Transverse colon (tissue), 4 donors: ENCODE results near the gene MFSD6L.

Experiments
- CTCF ChIP-seq, 5 experiments: fragments of 200-600 bp in 3 of 5; fragments of 450-650 bp in 2 of 5; sonication (generic) in 3 of 5; IDR thresholded peaks; 1 replicate in 2 of 5; 2 replicates in 3 of 5; pipeline ENCODE4 v1.5.1; 2016 to 2017; ENCODE audit warnings: antibody characterized with exemption in 5 of 5, inconsistent platforms in 3 of 5, mild to moderate bottlenecking in 2 of 5, moderate library complexity in 1 of 5
- POLR2A ChIP-seq: fragments of 450-650 bp; IDR thresholded peaks from one replicate; pipeline ENCODE4 v1.6.1; 2016; ENCODE audit warnings: antibody characterized with exemption, mild to moderate bottlenecking, moderate library complexity
- POLR2AphosphoS5 ChIP-seq, 3 donors: sonication (generic); formaldehyde crosslinking; IDR thresholded peaks; one replicate each; pipeline ENCODE4 v1.6.1; 2016; ENCODE audit warnings: antibody characterized with exemption in 3 of 3

- no peak for TF ChIP-seq CTCF (IDR thresholded peaks at IDR 0.05)
- no peak for TF ChIP-seq POLR2A
- TF ChIP-seq POLR2AphosphoS5 (IDR thresholded peaks at IDR 0.05), result no peak
These were observed 37.8 kb upstream of the MFSD6L start for GRCh38 chr17:8836821-8837562.
